ENCODE measurements around the gene ADAM22. TPM values are rescaled to one million over a fixed set of nuclear protein-coding genes. Genes with fewer than 3 reads are reported as not detected.
"Not testable (repeated sequence)": the region's sequence is repeated elsewhere in the genome, so short reads cannot be mapped to it uniquely, and the experiment has no call there.

The ADAM22 gene
- total and polyA plus RNA-seq, 3 donors from 2014 or later, result 2.9 to 4.4 (median 4.4) TPM

DNA sequence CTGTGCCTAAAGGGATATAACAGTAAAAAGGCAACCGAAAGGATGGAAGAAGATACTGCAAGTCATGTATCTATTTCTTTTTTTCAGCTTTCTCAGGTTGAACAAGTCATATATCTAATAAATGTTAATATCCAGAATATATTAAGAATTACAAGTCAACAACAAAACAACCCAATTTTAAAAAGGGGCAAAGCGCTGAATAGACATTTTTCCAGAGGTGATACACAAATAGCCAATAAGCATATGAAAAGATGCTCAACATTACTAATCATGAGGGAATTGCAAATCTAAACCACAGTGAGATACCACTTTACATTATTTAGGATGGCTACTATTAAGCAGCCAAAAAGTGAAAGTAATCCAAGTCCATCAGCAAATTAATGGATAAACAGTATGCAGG is 34.8 kb upstream of the ADAM22 start:
- H3K27me3 ChIP-seq, result no peaks in the 10 kb centered on the region
- intact Hi-C loops (cut with DNase I; ENCODE audit: low total_unique reads), result no loop called here
- no peak for DNase-seq
- no peak overlapping the region for H3K27ac ChIP-seq
- WGBS, 2 donors, result 98% methylated on average over 2 of the region's 2 CpGs
- no peaks in the 10 kb centered on the region for H3K4me1 ChIP-seq
- no peaks in the 10 kb centered on the region for H3K9me3 ChIP-seq
- no peak overlapping the region for H3K4me3 ChIP-seq
- no peaks in the 10 kb centered on the region for H3K36me3 ChIP-seq (ENCODE audit: low read depth, missing control alignments)
- no peak for TF ChIP-seq POLR2A (IDR thresholded peaks at IDR 0.05)
- TF ChIP-seq, protein P1, sequence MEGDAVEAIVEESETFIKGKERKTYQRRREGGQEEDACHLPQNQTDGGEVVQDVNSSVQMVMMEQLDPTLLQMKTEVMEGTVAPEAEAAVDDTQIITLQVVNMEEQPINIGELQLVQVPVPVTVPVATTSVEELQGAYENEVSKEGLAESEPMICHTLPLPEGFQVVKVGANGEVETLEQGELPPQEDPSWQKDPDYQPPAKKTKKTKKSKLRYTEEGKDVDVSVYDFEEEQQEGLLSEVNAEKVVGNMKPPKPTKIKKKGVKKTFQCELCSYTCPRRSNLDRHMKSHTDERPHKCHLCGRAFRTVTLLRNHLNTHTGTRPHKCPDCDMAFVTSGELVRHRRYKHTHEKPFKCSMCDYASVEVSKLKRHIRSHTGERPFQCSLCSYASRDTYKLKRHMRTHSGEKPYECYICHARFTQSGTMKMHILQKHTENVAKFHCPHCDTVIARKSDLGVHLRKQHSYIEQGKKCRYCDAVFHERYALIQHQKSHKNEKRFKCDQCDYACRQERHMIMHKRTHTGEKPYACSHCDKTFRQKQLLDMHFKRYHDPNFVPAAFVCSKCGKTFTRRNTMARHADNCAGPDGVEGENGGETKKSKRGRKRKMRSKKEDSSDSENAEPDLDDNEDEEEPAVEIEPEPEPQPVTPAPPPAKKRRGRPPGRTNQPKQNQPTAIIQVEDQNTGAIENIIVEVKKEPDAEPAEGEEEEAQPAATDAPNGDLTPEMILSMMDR (IDR thresholded peaks at IDR 0.05), result no peak

DNA sequence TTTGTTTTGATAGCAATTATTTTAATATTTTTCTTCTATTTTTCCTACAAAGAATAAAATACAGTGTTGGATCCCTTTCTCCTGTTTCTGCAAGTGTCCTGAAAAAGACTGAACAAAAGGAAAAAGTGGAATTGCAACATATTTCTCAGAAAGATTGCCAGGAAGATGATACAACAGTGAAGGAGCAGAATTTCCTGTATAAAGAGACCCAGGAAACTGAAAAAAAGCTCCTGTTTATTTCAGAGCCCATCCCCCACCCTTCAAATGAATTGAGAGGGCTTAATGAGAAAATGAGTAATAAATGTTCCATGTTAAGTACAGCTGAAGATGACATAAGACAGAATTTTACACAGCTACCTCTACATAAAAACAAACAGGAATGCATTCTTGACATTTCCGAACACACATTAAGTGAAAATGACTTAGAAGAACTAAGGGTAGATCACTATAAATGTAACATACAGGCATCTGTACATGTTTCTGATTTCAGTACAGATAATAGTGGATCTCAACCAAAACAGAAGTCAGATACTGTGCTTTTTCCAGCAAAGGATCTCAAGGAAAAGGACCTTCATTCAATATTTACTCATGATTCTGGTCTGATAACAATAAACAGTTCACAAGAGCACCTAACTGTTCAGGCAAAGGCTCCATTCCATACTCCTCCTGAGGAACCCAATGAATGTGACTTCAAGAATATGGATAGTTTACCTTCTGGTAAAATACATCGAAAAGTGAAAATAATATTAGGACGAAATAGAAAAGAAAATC is 26.7 kb upstream of the ADAM22 start:
- WGBS, 2 donors, result 88 to 89% methylated on average over 3 of the region's 3 CpGs
- intact Hi-C loops (cut with DNase I; ENCODE audit: low total_unique reads); H3K36me3 ChIP-seq (ENCODE audit: low read depth, missing control alignments); H3K27ac ChIP-seq; H3K4me3 ChIP-seq; H3K9me3 ChIP-seq; H3K4me1 ChIP-seq; H3K27me3 ChIP-seq; DNase-seq: not testable (repeated sequence)

DNA sequence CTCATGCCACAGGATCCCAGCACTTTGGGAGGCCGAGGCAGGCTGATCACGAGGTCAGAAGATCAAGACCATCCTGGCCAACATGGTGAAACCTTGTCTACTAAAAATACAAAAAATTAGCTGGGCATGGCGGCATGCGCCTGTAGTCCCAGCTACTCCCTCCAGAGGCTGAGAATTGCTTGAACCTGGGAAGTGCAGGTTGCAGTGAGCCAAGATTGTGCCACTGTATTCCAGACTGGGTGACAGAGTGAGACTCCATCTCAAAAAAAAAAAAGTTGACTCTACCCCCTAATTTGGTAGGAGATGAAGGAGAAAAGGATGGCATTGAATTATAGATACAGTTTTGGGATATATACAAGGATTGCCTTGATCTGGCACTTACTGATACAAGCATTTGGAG is 25.2 kb upstream of the ADAM22 start:
- H3K4me1 ChIP-seq; DNase-seq; H3K9me3 ChIP-seq; intact Hi-C loops (cut with DNase I; ENCODE audit: low total_unique reads); H3K27me3 ChIP-seq; H3K27ac ChIP-seq; H3K4me3 ChIP-seq; H3K36me3 ChIP-seq (ENCODE audit: low read depth, missing control alignments): not testable (repeated sequence)
- 97 to 98% methylated on average over 4 of the region's 4 CpGs for WGBS, 2 donors

DNA sequence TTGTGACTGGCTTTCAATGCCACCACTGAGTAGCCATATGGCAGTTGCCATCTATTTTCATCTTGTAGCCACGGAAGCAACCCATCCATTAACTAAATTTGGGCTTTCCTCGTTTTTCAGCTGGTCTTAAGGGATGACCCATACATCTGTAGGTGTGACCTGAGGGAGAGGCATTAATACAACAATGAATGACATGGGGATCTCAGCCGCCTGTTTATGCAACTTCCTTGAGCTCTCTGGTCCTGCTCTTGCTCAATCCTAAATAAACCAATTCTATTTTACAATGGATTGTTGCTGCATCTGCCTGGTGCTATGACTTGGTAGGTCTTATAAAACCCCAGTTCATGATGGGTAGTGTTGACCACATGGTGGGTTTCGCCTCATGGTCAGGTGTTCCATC is 21.9 kb upstream of the ADAM22 start:
- no peaks in the 10 kb centered on the region for H3K9me3 ChIP-seq
- no peaks in the 10 kb centered on the region for H3K27me3 ChIP-seq
- no peak overlapping the region for H3K27ac ChIP-seq
- WGBS, 2 donors, result 90 to 92% methylated on average over 4 of the region's 4 CpGs
- H3K4me3 ChIP-seq, result no peak overlapping the region
- no peaks in the 10 kb centered on the region for H3K36me3 ChIP-seq (ENCODE audit: low read depth, missing control alignments)
- no peaks in the 10 kb centered on the region for H3K4me1 ChIP-seq
- intact Hi-C loops (cut with DNase I; ENCODE audit: low total_unique reads), result no loop called here
- DNase-seq, result no peak
- TF ChIP-seq, protein P1 (IDR thresholded peaks at IDR 0.05), result no peak
- no peak for TF ChIP-seq POLR2A (IDR thresholded peaks at IDR 0.05)

DNA sequence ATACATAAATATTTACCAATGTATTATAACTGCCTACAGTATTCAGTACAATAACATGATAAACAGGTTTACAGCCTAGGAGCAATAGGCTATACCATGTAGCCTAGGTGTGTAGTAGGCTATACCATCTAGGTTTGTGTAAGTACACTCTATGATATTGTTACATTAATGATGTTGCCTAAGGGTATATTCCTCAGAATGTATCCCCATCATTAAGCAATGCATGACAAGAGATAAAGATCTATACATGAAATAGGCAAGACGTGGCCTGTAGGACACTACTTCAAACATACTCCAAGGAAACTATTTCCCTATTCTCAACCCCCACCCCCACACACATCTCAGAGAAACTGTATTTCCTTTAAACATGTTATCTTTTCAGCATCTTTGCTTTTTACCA is 15.3 kb upstream of the ADAM22 start:
- no peaks in the 10 kb centered on the region for H3K27me3 ChIP-seq
- DNase-seq, result no peak
- no peak overlapping the region for H3K27ac ChIP-seq
- TF ChIP-seq, protein P1 (IDR thresholded peaks at IDR 0.05), result no peak
- no peak for TF ChIP-seq POLR2A (IDR thresholded peaks at IDR 0.05)
- intact Hi-C loops (cut with DNase I; ENCODE audit: low total_unique reads), result no loop called here
- H3K36me3 ChIP-seq (ENCODE audit: low read depth, missing control alignments), result no peaks in the 10 kb centered on the region
- WGBS, 2 donors, result 80 to 91% methylated on average over 1 of the region's 1 CpG
- no peaks in the 10 kb centered on the region for H3K4me1 ChIP-seq
- H3K4me3 ChIP-seq, result no peak overlapping the region
- H3K9me3 ChIP-seq, result no peaks in the 10 kb centered on the region

DNA sequence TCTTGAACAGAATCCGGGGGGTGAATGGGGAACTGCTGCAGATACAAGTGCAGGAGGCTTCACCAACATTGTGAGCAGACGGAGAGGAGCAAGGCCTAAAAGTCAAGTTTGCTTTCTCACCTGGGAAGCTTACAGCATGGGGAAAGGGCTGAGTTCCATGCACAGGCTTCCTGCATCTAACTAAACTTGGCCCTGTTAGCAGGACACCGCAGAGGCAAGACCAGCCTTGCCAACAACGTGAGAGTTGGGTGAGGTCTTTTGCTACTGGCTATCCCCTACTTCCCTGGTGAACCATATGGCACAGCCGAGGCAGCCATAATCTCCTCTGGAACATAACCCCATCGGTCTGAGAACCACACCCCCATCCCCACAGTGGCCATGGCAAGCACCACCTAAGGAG is 14.2 kb upstream of the ADAM22 start:
- intact Hi-C loops (cut with DNase I; ENCODE audit: low total_unique reads), result no loop called here
- no peak for DNase-seq
- 94% methylated on average over 6 of the region's 6 CpGs for WGBS, 2 donors
- no peaks in the 10 kb centered on the region for H3K27me3 ChIP-seq
- H3K9me3 ChIP-seq, result no peaks in the 10 kb centered on the region
- TF ChIP-seq POLR2A (IDR thresholded peaks at IDR 0.05), result no peak
- TF ChIP-seq, protein P1 (IDR thresholded peaks at IDR 0.05), result no peak
- H3K27ac ChIP-seq, result no peak overlapping the region
- no peak overlapping the region for H3K4me3 ChIP-seq
- H3K4me1 ChIP-seq, result no peaks in the 10 kb centered on the region
- no peaks in the 10 kb centered on the region for H3K36me3 ChIP-seq (ENCODE audit: low read depth, missing control alignments)
